Spleen (tissue), 11 donors: Measurements from ENCODE around the gene LPP. TPM values are rescaled to one million over a fixed set of nuclear protein-coding genes. Genes with fewer than 3 reads are reported as not detected.
A peak's percentile ranks its signal among the peaks of the same experiment; 100 is the strongest.

ENCODE experiments used
- DNase-seq: peaks from one replicate; pipeline ENCODE4 v3.0.0-alpha.2; 2020
- H3K27ac ChIP-seq, 8 donors: fragments of 200-600 bp; sonication (generic) in 7 of 8; 1 replicate in 4 of 8; 2 replicates in 4 of 8; pipeline versions ENCODE4 v1.5.0 to v1.8.0; 2016 to 2021; ENCODE audit warnings: inconsistent platforms in 4 of 8, mild to moderate bottlenecking in 4 of 8, moderate library complexity in 1 of 8
- H3K27me3 ChIP-seq, 7 donors: fragments of 200-600 bp; sonication (generic) in 6 of 7; replicated peaks in 1 of 7; 1 replicate in 4 of 7; 2 replicates in 3 of 7; pipeline versions ENCODE4 v1.5.0 to v1.8.0; 2016 to 2021; ENCODE audit warnings: inconsistent platforms in 3 of 7, mild to moderate bottlenecking in 1 of 7
- H3K36me3 ChIP-seq, 6 donors: fragments of 200-600 bp; sonication (generic) in 5 of 6; 1 replicate in 4 of 6; 2 replicates in 2 of 6; pipeline versions ENCODE4 v1.5.0 to v1.8.0; 2016 to 2021; ENCODE audit warnings: inconsistent platforms in 2 of 6
- H3K4me1 ChIP-seq, 6 donors: fragments of 200-600 bp; sonication (generic) in 5 of 6; 1 replicate in 3 of 6; 2 replicates in 3 of 6; pipeline versions ENCODE4 v1.5.0 to v1.8.0; 2016 to 2021; ENCODE audit warnings: inconsistent platforms in 3 of 6
- H3K4me3 ChIP-seq, 8 donors: fragments of 200-600 bp; sonication (generic) in 7 of 8; 1 replicate in 4 of 8; 2 replicates in 4 of 8; pipeline versions ENCODE4 v1.5.0 to v1.8.0; 2016 to 2021; ENCODE audit warnings: inconsistent platforms in 4 of 8, mild to moderate bottlenecking in 4 of 8, moderate library complexity in 2 of 8
- H3K9me3 ChIP-seq, 8 donors: fragments of 200-600 bp; sonication (generic) in 7 of 8; 1 replicate in 4 of 8; 2 replicates in 4 of 8; pipeline versions ENCODE4 v1.5.0 to v1.8.0; 2016 to 2021; ENCODE audit warnings: inconsistent platforms in 4 of 8
- POLR2A ChIP-seq, 3 donors: fragments of 450-650 bp; IDR thresholded peaks; one replicate each; pipeline ENCODE4 v1.5.1; 2017; ENCODE audit warnings: antibody characterized with exemption in 3 of 3, mild to moderate bottlenecking in 1 of 3
- POLR2AphosphoS5 ChIP-seq, 3 donors: sonication (generic); formaldehyde crosslinking; IDR thresholded peaks; one replicate each; pipeline ENCODE4 v1.5.1; 2017; ENCODE audit warnings: antibody characterized with exemption in 3 of 3
- WGBS, 5 donors: extraction: QIAGEN DNeasy Blood & Tissue Kit in 3 of 5; methylation state at CpG; one replicate each; pipeline versions ENCODE4 v1.1.5 to v1.1.7; 2013 to 2018; 5-methylcytosine and 5-hydroxymethylcytosine counted together
- intact Hi-C: fragments of 100-400 bp; cut with DNase I; formaldehyde crosslinking; loops from one replicate; pipeline ENCODE4 v1.15.0; 2023; ENCODE audit warnings: low total_unique reads
- polyA plus RNA-seq, 3 donors: library from polyadenylated mRNA; stranded (reverse); fragments of 200-250 nt; gene quantifications; one replicate each; pipeline ENCODE4 v1.2.1, GENCODE V29; 2013
- total RNA-seq, 7 donors: library from RNA; depleted of rRNA in 3 of 7; stranded (reverse); fragments of >200 nt in 3 of 7; fragmentation: NEBNext Ultra II Directional in 4 of 7; extraction: Animal tissue kit (Norgen Biotek cat#: 25700) in 4 of 7; gene quantifications; one replicate each; pipeline versions ENCODE4 v1.1.0 to v1.2.1, GENCODE V29; 2016 to 2021
- TF ChIP-seq, protein P1 (sequence below), 11 experiments: fragments of 200-600 bp in 7 of 11; fragments of 450-650 bp in 4 of 11; sonication (generic) in 4 of 11; IDR thresholded peaks in 8 of 11; conservative IDR thresholded peaks in 3 of 11; 1 replicate in 7 of 11; 2 replicates in 4 of 11; pipeline versions ENCODE4 v1.4.0 to v1.8.0; 2016 to 2021; ENCODE audit warnings: antibody characterized with exemption in 11 of 11, inconsistent platforms in 4 of 11, mild to moderate bottlenecking in 1 of 11
- donor health status: healthy with polysubstance abuse.
- donor health status: DM: no; HTN: no; CAD: no; lungs with moderate emphysema.
- donor health status: DM: no; HTN: no; CAD: no.
- donor health status: Bipolar disorder and iron deficiency.
- donor health status: healthy.
- donor health status: DM: no; HTN: no; CAD: no.
- donor health status: DM: yes; HTN: yes; CAD: no.

Gene LPP
- total and polyA plus RNA-seq, 10 donors, result 2.4 to 270 (median 156) TPM

GRCh38 chr3:188299068-188299467 lies 145.1 kb downstream of the LPP start:
- H3K4me3 ChIP-seq, result no peak overlapping the region
- H3K36me3 ChIP-seq, result peaks cover 0 to 8% (median 0%) of the 10 kb centered on the region in 6 donors
- TF ChIP-seq, protein P1, sequence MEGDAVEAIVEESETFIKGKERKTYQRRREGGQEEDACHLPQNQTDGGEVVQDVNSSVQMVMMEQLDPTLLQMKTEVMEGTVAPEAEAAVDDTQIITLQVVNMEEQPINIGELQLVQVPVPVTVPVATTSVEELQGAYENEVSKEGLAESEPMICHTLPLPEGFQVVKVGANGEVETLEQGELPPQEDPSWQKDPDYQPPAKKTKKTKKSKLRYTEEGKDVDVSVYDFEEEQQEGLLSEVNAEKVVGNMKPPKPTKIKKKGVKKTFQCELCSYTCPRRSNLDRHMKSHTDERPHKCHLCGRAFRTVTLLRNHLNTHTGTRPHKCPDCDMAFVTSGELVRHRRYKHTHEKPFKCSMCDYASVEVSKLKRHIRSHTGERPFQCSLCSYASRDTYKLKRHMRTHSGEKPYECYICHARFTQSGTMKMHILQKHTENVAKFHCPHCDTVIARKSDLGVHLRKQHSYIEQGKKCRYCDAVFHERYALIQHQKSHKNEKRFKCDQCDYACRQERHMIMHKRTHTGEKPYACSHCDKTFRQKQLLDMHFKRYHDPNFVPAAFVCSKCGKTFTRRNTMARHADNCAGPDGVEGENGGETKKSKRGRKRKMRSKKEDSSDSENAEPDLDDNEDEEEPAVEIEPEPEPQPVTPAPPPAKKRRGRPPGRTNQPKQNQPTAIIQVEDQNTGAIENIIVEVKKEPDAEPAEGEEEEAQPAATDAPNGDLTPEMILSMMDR (IDR thresholded peaks at IDR 0.05 in 8 of 11, conservative IDR thresholded peaks at IDR 0.05 in 3 of 11), result no peak
- no peak for TF ChIP-seq POLR2AphosphoS5 (IDR thresholded peaks at IDR 0.05)
- TF ChIP-seq POLR2A (IDR thresholded peaks at IDR 0.05), result no peak
- WGBS, 5 donors, result 80 to 90% (median 84%) methylated on average over 11 of the region's 11 CpGs
- H3K27me3 ChIP-seq, result no peaks in the 10 kb centered on the region
- intact Hi-C loops, result no loop called here
- H3K9me3 ChIP-seq, result no peaks in the 10 kb centered on the region
- DNase-seq, result no peak
- peak overlapping the region in 4 of 8 donors; percentile 20 to 76 (median 34) for H3K27ac ChIP-seq
- peaks cover 25 to 60% (median 46%) of the 10 kb centered on the region in 6 donors for H3K4me1 ChIP-seq

DNA sequence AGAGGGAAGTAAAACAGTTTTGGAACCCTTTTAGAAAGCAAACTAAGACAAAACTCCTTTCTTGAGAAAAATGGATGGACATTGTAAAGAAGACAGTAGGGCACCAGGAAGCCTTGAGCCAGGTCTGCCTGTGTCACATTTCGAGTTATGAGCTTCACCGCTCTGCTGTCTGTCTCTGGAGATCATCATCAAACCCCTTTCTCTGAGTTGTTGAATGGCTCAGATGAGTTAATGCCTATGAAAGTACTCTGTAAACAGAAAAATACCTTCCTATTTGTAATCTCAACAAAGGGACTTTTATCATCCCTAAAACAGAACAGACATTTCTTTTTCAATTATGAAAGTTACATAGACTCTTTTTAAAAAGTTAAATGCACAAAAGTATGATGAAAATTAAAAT lies 145.8 kb downstream of the LPP start:
- no peak for TF ChIP-seq POLR2AphosphoS5 (IDR thresholded peaks at IDR 0.05)
- TF ChIP-seq, protein P1 (IDR thresholded peaks at IDR 0.05 in 8 of 11, conservative IDR thresholded peaks at IDR 0.05 in 3 of 11), result no peak
- intact Hi-C loops, result no loop called here
- H3K27ac ChIP-seq, result no peak overlapping the region
- peaks cover 0 to 8% (median 0%) of the 10 kb centered on the region in 6 donors for H3K36me3 ChIP-seq
- no peaks in the 10 kb centered on the region for H3K9me3 ChIP-seq
- WGBS, 5 donors, result 86 to 93% (median 92%) methylated on average over 2 of the region's 2 CpGs
- H3K4me1 ChIP-seq, result peaks cover 19 to 56% (median 41%) of the 10 kb centered on the region in 6 donors
- DNase-seq, result no peak
- H3K4me3 ChIP-seq, result no peak overlapping the region
- H3K27me3 ChIP-seq, result no peaks in the 10 kb centered on the region

GRCh38 chr3:188301147-188301546 lies 147.2 kb downstream of the LPP start:
- Histone ChIP-seq H3K4me1 (peaks cover 16 to 45% (median 33%) of the 10 kb centered on the region in 6 donors), H3K36me3 (peaks cover 0 to 8% (median 0%) of the 10 kb centered on the region in 6 donors), H3K4me3 (no peak overlapping the region), H3K27me3 (no peaks in the 10 kb centered on the region), H3K9me3 (no peaks in the 10 kb centered on the region), H3K27ac (no peak overlapping the region)
- DNase-seq, result no peak
- 80 to 93% (median 90%) methylated on average over 1 of the region's 1 CpG for WGBS, 5 donors
- intact Hi-C loops, result no loop called here
- no peak for TF ChIP-seq POLR2AphosphoS5 (IDR thresholded peaks at IDR 0.05)
- TF ChIP-seq, protein P1 (IDR thresholded peaks at IDR 0.05 in 8 of 11, conservative IDR thresholded peaks at IDR 0.05 in 3 of 11), result no peak
- no peak for TF ChIP-seq POLR2A (IDR thresholded peaks at IDR 0.05)

GRCh38 chr3:188303286-188303799 lies 149.4 kb downstream of the LPP start:
- H3K4me1 ChIP-seq, result peaks cover 4 to 28% (median 11%) of the 10 kb centered on the region in 6 donors
- DNase-seq, result no peak
- TF ChIP-seq POLR2A (IDR thresholded peaks at IDR 0.05) (no peak), POLR2AphosphoS5 (IDR thresholded peaks at IDR 0.05) (no peak)
- TF ChIP-seq, protein P1 (IDR thresholded peaks at IDR 0.05 in 8 of 11, conservative IDR thresholded peaks at IDR 0.05 in 3 of 11), result no peak
- H3K27ac ChIP-seq, result no peak overlapping the region
- 89 to 98% (median 95%) methylated on average over 2 of the region's 2 CpGs for WGBS, 5 donors
- H3K9me3 ChIP-seq, result no peaks in the 10 kb centered on the region
- no peaks in the 10 kb centered on the region for H3K27me3 ChIP-seq
- H3K36me3 ChIP-seq, result peaks cover 0 to 8% (median 0%) of the 10 kb centered on the region in 6 donors
- intact Hi-C loops, result no loop called here
- no peak overlapping the region for H3K4me3 ChIP-seq
